HepG2 (cell line): Measurements from ENCODE around the gene B3GNT5.

ENCODE experiments used
- BORCS8-MEF2B ChIP-seq: sonication (generic); formaldehyde crosslinking; IDR thresholded peaks from 2 replicates; pipeline ENCODE4 v1.8.0; 2022; ENCODE audit warnings: mild to moderate bottlenecking, missing genetic modification reagents
- CTCF ChIP-seq: sonication (generic); formaldehyde crosslinking; IDR thresholded peaks from 2 replicates; pipeline ENCODE4 v1.5.0; 2020; ENCODE audit warnings: mild to moderate bottlenecking, missing genetic modification reagents, moderate library complexity
- DMAP1 ChIP-seq: IDR thresholded peaks from 2 replicates; pipeline ENCODE4 v1.6.1; 2016
- EZH2 ChIP-seq: conservative IDR thresholded peaks from 2 replicates; pipeline ENCODE4 v1.6.1; 2012; ENCODE audit warnings: mild to moderate bottlenecking, low read depth, low read length, moderate library complexity
- GABPA ChIP-seq, 2 experiments: IDR thresholded peaks; 2 replicates each; pipeline ENCODE4 v1.6.1; 2011 to 2016; ENCODE audit warnings: low read depth in 2 of 2, low read length in 1 of 2, missing biosample characterization in 1 of 2, missing genetic modification characterization in 1 of 2
- MAFF ChIP-seq: IDR thresholded peaks from 2 replicates; pipeline ENCODE4 v1.6.1; 2011; ENCODE audit warnings: low read depth, low read length, improper control_type of control experiment
- MATR3 ChIP-seq: sonication (generic); formaldehyde crosslinking; IDR thresholded peaks from 2 replicates; pipeline ENCODE4 v1.4.0; 2020; ENCODE audit warnings: missing genetic modification reagents
- POLR2AphosphoS2 ChIP-seq: IDR thresholded peaks from 2 replicates; pipeline ENCODE4 v1.6.1; 2011; ENCODE audit warnings: low read depth, low read length, improper control_type of control experiment
- RFX5 ChIP-seq: IDR thresholded peaks from 2 replicates; pipeline ENCODE4 v1.6.1; 2011; ENCODE audit warnings: low read depth, low read length, improper control_type of control experiment
- SKIL ChIP-seq: sonication (generic); formaldehyde crosslinking; IDR thresholded peaks from 2 replicates; pipeline ENCODE4 v1.8.0; 2022; ENCODE audit warnings: missing genetic modification reagents, mild to moderate bottlenecking, moderate library complexity, borderline replicate concordance
- ZKSCAN8 ChIP-seq: IDR thresholded peaks from 2 replicates; pipeline ENCODE4 v1.6.1; 2016; ENCODE audit warnings: borderline replicate concordance, missing genetic modification reagents, missing compliant biosample characterization
- ZNF121 ChIP-seq: sonication (generic); formaldehyde crosslinking; IDR thresholded peaks from 2 replicates; pipeline ENCODE4 v1.5.0; 2020; ENCODE audit warnings: mild to moderate bottlenecking, missing genetic modification reagents
- ZNF552 ChIP-seq: sonication (generic); formaldehyde crosslinking; IDR thresholded peaks from 2 replicates; pipeline ENCODE4 v1.9.0; 2022; ENCODE audit warnings: missing genetic modification reagents, mild to moderate bottlenecking, borderline replicate concordance
- ZNF615 ChIP-seq: sonication (generic); formaldehyde crosslinking; IDR thresholded peaks from 2 replicates; pipeline ENCODE4 v1.5.0; 2020; ENCODE audit warnings: mild to moderate bottlenecking, missing genetic modification reagents, borderline replicate concordance

GRCh38 chr3:183253528-183254486 is 754 bp downstream of the B3GNT5 start:
- TF ChIP-seq CTCF (0 out of 2 replicates have a peak, but pooled peaks have one; percentile 12), ZKSCAN8 (CRISPR knock-in tag) (no peak), ZNF615 (CRISPR knock-in tag) (no peak), EZH2 (peak; percentile 99), ZNF121 (CRISPR knock-in tag) (no peak), BORCS8-MEF2B (CRISPR knock-in tag) (no peak), DMAP1 (CRISPR knock-in tag) (no peak), MAFF (no peak), ZNF552 (no peak), GABPA (IDR thresholded peaks at IDR 0.05; ENCODE audit: low read depth, low read length) (no peak), GABPA (CRISPR knock-in tag; IDR thresholded peaks at IDR 0.05; ENCODE audit: low read depth) (no peak), MATR3 (CRISPR knock-in tag) (no peak), SKIL (CRISPR knock-in tag) (no peak), POLR2AphosphoS2 (no peak), RFX5 (no peak)
